MV-4-11 (cell line): ENCODE results near the gene MYOZ2.
"Not testable (repeated sequence)": the region's sequence is repeated elsewhere in the genome, so short reads cannot be mapped to it uniquely, and the experiment has no call there.

Experiments used
- DNase-seq: peaks from one replicate; lab custom pipeline; 2025; lab: John Stamatoyannopoulos, UW

Gene MYOZ2

GRCh38 chr4:119128148-119128547 is 7.5 kb upstream of the MYOZ2 start:
- DNase-seq, result no peak

- DNase-seq, result no peak
These were observed 5.1 kb upstream of the MYOZ2 start for GRCh38 chr4:119130365-119131065.

DNA sequence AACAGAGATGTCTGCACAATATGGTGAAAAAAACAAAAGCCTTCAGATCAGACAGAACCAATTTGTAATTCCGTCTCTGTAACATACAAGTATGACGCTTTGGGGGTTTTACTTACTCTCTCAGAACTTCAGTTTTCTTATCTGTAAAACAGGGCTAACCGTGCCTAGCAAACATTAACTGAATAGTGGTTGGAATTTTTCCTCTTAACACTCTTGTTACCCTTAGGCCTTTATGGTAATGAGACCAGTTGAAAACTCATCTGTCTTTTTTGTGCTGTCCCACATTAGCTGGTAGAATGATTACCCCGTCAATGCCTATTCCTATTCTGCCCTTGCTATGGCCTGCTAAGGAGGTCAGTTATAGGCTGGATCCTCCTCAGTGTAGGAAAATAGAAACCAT is 4.5 kb upstream of the MYOZ2 start:
- no peak for DNase-seq

GRCh38 chr4:119132306-119132705 is 3.3 kb upstream of the MYOZ2 start:
- DNase-seq, result no peak

- peak; percentile 3 for DNase-seq
These were observed 914 bp downstream of the MYOZ2 start for GRCh38 chr4:119136546-119136945.

DNA sequence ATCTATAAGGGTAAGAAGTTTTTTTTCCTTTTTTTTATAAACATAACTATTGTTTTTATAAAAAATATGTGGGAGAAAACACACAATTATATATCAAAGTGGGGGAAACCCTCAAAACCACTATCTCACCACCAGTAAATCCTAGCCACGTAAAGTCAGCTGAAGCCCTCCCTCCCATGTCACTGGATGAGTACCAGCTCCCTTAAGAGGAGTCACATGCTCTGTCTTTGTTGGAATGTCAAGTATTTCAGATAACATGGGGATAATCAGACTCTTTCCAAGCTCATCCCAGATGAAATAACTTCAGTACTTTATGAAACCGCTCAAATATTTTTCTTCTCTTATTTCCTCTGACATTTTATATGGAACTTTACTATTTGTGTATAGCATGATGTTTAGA is 2.4 kb downstream of the MYOZ2 start:
- no peak for DNase-seq

GRCh38 chr4:119139311-119139710 is 3.7 kb downstream of the MYOZ2 start:
- no peak for DNase-seq

DNA sequence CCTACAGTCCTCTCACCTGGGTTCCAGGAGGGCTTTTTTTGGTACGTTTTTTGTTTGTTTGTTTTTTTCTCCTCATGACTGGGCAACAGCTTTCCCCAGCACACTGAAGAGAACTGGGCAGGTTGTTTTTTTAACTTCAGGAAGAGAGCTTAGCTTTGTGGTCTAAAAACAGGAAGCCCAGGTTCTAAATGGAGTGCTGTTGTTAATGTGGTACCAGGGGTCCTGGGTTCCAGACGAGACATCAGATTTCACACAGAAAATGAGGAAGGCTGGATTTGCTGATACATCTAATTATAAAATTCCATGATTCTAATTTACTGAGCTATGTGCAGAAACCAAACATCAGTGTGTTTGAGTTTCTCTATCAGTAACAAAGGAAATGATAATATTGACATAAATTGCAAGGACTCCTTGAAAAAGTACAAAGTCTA is 4.2 kb downstream of the MYOZ2 start:
- peak; percentile 18 for DNase-seq

- not testable (repeated sequence) for DNase-seq
These were observed 5.7 kb downstream of the MYOZ2 start for GRCh38 chr4:119141283-119141682.

DNA sequence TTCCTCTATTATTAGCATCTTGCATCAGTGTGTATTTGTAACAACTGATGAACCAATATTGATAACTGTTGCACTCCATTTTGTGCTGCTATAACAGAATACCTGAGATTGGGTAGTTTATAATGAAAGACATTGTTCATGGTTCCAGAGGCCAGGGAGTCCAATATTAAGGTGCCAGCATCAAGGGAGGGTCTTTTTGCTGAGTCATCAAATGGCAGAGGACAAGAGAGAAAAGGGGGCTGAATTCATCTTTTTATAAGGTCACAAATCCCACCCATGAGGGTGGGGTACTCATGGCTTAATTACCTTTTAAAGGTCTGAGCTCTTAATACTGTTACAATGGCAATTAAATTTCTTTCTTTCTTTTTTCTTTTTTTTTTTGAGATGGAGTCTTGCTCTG is 7.2 kb downstream of the MYOZ2 start:
- no peak for DNase-seq

DNA sequence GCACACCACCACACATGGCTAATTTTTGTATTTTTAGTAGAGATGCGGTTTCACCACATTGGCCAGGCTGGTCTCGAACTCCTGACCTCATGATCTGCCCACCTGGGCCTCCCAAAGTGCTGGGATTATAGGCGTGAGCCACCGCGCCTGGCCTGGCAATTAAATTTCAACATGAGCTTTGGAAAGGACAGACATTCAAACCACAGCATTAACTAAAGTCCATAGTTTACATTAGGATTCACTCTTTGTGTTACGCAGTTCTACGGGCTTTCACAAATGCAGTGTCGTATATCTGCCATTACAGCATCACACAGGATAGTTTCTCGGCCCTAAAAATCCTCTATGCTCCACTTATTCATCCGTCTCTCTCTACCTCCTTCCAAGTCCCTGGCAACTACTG is 7.7 kb downstream of the MYOZ2 start:
- not testable (repeated sequence) for DNase-seq

GRCh38 chr4:119149110-119149509 is 13.5 kb downstream of the MYOZ2 start:
- DNase-seq, result no peak

DNA sequence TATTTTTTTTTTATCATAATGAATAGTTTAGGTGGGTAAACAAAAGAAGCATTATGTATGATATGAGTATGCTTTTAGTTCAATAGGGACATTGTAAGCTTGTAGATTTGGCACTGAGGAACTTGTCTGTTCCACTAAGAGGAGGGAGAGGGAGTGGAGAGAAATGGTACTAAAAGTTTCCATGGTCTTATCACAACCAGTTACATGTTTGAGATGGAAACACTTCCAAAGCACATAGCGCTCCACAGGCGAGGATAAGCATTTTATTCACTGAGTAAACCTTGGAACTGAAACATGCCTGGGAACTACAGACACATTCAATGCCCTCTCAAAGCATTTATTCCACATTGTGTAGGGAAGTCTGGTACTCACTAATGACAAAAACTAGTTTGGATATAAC is 15.5 kb downstream of the MYOZ2 start:
- DNase-seq, result no peak

- DNase-seq, result no peak
These were observed 17.1 kb downstream of the MYOZ2 start for GRCh38 chr4:119152741-119153140.

- no peak for DNase-seq
These were observed 26.5 kb downstream of the MYOZ2 start for GRCh38 chr4:119162174-119162573.

- no peak for DNase-seq
These were observed 30.1 kb downstream of the MYOZ2 start for GRCh38 chr4:119165767-119166166.

DNA sequence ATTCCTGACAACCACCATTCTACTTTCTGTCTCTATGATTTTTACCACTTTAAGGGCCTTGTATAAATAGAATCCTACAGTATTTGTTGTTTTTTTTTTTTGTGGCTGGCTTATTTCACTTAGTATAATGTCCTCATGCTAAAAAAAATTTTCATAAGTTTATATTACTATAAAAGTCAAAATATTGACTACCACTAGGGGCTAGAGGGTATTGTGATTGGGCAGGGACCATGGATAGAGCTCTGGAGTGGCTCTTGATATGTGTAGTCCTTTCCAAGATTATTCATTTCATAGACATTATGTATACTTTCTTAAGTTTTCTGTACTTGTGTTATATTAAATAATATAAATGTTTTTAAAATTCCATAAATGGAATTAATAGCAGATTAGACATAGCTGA is 34.6 kb downstream of the MYOZ2 start:
- DNase-seq, result no peak

GRCh38 chr4:119172223-119172622 is 36.6 kb downstream of the MYOZ2 start:
- DNase-seq, result no peak

DNA sequence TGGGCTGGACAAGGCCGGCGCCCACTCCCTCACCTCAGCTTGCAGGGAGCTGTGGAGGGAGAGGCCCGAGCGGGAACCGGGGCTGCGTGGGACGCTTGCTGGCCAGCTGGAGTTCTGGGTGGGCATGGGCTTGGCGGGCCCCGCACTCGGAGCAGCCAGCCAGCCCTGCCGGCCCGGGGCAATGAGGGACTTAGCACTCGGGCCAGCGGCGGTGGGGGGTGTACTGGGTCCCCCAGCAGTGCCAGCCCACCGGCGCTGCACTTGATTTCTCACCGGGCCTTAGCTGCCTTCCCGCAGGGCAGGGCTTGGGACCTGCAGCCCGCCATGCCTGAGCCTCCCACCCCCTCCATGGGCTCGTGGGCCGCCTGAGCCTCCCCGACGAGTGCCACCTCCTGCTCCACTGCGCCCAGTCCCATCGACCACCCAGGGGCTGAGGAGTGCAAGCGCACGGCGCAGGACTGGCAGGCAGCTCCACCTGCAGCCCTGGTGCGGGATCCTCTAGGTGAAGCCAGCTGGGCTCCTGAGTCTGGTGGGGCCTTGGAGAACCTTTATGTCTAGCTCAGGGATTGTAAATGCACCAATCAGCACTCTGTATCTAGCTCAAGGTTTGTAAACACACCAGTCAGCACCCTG is 38.2 kb downstream of the MYOZ2 start:
- not testable (repeated sequence) for DNase-seq

- DNase-seq, result no peak
These were observed 43.4 kb downstream of the MYOZ2 start for GRCh38 chr4:119179011-119179410.

- no peak for DNase-seq
These were observed 48.5 kb downstream of the MYOZ2 start for GRCh38 chr4:119184128-119184527.

DNA sequence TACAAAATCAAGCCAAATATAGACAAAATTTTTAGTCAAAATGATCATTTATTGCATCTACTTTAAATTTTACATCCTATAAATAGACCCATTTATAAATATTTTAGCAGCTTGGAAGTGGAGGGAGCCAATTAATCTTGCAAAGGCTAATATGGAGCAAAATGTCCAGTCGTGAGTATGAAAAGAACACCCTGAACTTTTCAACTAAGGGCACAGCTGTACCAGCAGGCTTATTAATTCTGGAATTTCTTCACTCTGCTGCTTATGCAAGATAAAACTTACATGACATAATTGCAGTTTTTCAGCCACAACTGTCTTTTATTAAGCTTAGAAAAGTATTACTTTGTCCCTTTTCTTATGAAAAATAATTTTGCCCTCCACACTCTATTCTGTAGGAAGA is 54.0 kb downstream of the MYOZ2 start:
- no peak for DNase-seq

DNA sequence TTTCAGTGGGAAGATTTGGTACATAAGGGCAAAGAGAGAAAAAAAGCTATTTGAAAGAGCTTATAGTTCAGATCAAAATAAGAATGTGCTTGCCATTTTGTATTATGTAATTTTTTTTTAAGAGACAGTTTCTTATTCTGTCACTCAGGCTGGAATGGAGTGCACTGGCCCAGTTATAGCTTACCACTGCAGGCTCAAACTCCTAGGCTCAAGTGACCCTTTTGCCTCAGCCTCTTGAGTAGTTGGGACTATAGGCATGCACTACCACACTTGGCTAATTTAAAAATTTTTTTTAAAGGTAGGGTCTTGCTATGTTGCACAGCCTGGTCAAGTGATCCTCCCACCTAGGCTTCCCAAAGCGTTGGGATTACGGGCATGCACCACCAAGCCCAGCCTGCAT is 54.7 kb downstream of the MYOZ2 start:
- DNase-seq, result no peak

DNA sequence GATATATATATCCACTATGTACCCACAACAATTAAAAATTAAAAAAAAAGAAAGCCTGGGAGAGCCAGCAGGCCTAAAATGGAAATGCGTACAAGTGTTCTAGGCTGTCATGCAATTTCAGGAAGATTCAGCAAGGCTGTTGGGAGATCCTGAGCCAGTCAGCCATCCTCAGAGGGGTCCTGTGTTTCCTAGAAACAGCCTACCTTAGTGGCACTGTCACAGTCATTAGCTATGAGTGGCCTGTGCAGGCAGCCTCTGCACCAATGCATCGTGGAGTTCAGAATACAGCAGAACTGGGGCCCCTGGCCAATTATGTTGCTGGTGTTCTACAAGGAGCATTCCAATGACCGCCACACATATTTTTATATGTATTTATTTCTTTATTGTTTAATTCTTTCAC is 55.9 kb downstream of the MYOZ2 start:
- DNase-seq, result no peak
